Activated CD8-positive, alpha-beta T cell treated with anti-CD3 and anti-CD28 coated beads, Interleukin-2, amount 10 ng/mL, durations not matched to agents 7 days and 5 days (primary cell): ENCODE data around the gene SP9. TPM values are rescaled to one million over a fixed set of nuclear protein-coding genes. Genes with fewer than 3 reads are reported as not detected.

Experiments used
- ATAC-seq: fragments of 150-1000 bp; cut with Tn5 transposase; one replicate; pipeline ENCODE4 v1.10.0; 2021; ENCODE audit warnings: moderate library complexity
- CTCF ChIA-PET: fragments of 350-600 bp; sonication (Branson Sonifier 250); formaldehyde crosslinking; loops from one replicate; lab custom pipeline; 2021; ENCODE audit warnings: antibody characterized with exemption; lab: Charles Lee
- POLR2A ChIA-PET: fragments of 350-600 bp; sonication (Branson Sonifier 250); formaldehyde crosslinking; loops from one replicate; lab custom pipeline; 2021; ENCODE audit warnings: antibody characterized with exemption; lab: Charles Lee
- DNase-seq: peaks from one replicate; pipeline ENCODE4 v3.0.0-alpha.2; 2020
- H3K27ac Mint-ChIP-seq: one replicate; pipeline ENCODE4 v1.8.0; 2021; ENCODE audit warnings: mild to moderate bottlenecking, mixed read lengths
- H3K27me3 Mint-ChIP-seq: one replicate; pipeline ENCODE4 v1.8.0; 2021; ENCODE audit warnings: low read depth, mixed read lengths
- H3K36me3 Mint-ChIP-seq: one replicate; pipeline ENCODE4 v1.8.0; 2021; ENCODE audit warnings: low read depth, mixed read lengths
- H3K4me1 Mint-ChIP-seq: one replicate; pipeline ENCODE4 v1.8.0; 2021; ENCODE audit warnings: low read depth, mixed read lengths
- H3K4me3 Mint-ChIP-seq: one replicate; pipeline ENCODE4 v1.8.0; 2021; ENCODE audit warnings: mild to moderate bottlenecking, mixed read lengths
- H3K9me3 Mint-ChIP-seq: one replicate; pipeline ENCODE4 v1.8.0; 2022; ENCODE audit warnings: mixed read lengths; ENCODE audit not compliant: insufficient read depth
- total RNA-seq, 2 experiments: library from RNA; stranded (reverse); gene quantifications; one replicate each; pipeline ENCODE4 v1.2.3, GENCODE V29; 2021

The SP9 gene
- total RNA-seq, 2 experiments from 2014 or later: not detected

DNA sequence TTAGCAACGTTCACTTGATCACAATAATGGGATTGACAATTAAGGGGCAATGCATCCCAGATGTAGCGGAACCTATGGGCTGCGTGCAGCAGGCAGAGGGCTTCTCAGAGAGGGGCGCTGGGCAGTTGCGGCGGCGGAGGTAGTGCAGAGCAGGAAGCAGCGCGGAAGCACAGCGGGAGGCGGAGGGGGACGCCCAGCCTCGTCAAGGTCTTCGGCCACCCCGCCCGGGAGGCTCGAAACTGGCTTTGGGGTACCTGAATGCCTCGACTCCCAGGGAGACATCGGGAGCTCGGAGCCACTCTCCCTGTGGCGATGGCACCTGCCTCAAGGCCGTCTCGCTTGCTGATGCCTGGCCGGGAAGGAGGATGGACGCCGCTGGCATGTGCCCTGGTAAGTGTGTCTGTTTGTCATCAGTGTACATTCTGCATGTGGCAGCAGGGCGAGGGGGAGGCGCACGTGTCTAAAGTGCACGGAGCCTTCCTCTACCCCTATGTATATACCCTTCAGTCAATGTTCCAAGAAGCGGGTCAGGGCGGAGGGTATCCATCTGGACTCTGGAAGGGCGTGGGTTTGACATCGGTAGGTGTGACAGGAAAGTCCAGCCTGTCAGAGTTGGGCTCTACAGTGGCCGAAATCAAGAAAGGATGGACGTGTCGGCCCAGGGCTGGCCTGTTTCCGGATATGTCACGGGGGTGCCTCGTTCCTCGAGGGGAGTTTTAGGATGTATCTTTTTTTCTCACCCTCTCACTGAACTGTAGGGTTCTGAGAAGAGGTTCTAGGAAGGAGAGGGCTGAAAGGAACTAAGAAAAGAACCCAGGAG lies 7.5 kb upstream of the SP9 start:
- Mint-ChIP-seq H3K27ac (peak overlapping the region; percentile 11), H3K36me3 (peaks cover 3% of the 10 kb centered on the region), H3K4me3 (peak overlapping the region; percentile 59), H3K27me3 (peaks cover 83% of the 10 kb centered on the region), H3K9me3 (no peaks in the 10 kb centered on the region), H3K4me1 (peaks cover 32% of the 10 kb centered on the region)
- ATAC-seq: peak; percentile 55
- no peak for DNase-seq
- POLR2A ChIA-PET: no interaction called here
- CTCF ChIA-PET: interaction anchor here (0.7 to 3.4 kb wide), 5 partner anchors 10 to 1295 kb away, joined by 3 to 18 read pairs (median 4); no protein-coding TSS in a partner anchor

DNA sequence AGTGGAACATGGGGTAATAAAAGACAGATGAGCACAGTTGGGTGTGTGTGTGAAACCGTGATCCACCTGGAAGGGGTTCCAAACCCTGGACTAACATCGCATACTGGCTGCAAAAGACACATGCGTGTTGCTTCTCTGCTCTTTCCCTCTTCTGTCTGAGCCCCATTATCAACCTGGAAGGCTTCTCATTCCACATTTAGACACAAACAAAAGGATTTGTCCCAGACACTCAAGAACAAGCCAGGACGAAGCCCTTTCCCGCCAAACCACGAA lies 7.0 kb upstream of the SP9 start:
- peak overlapping the region; percentile 11 for H3K27ac Mint-ChIP-seq
- DNase-seq (no peak), ATAC-seq (no peak)
- H3K9me3 Mint-ChIP-seq: no peaks in the 10 kb centered on the region
- peaks cover 3% of the 10 kb centered on the region for H3K36me3 Mint-ChIP-seq
- H3K27me3 Mint-ChIP-seq: peaks cover 84% of the 10 kb centered on the region
- ChIA-PET POLR2A (no interaction called here), CTCF (no interaction called here)
- no peak overlapping the region for H3K4me3 Mint-ChIP-seq
- H3K4me1 Mint-ChIP-seq: peaks cover 37% of the 10 kb centered on the region

DNA sequence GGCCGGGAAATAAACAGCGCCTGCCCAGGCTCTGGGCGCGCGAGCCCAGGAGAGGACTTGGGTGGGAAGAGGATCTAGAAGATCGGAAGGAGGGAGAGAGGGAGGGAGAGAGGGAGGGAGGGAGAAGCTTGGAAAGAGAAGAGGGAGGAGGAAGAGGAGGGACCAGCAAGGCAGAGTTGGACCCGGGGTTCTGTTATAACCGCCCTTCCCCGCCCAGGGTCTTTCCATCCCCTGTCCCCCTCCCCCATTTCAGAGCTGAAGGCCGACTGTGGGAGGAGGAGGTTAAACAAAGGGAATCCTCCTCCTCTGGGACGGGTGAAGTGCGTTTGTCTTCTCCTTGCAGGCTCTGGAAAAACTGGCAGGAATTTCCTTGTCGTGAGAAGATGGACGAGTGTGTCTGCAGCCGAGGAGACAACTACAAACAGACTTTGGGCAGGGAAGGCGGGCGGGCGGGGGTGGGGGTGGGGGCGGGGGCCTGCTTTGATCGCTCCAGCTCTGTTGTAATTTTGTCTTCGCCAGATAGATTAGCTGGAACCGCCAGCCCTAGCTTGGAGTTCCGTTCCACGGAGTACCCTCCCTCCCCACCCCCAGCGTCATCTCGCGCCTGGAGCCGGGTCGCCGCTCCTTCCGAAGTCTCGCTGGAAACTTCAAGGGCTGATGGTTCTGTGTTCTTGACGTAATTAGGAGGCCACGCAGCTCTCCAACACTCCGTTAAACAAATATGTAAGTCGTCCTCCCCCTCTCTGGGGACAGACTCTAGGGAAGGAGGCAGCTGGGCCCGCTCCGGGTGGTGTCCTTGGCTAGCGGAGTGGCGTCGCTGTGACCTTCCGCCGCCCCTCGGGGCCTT lies 6.4 kb upstream of the SP9 start:
- peaks cover 3% of the 10 kb centered on the region for H3K36me3 Mint-ChIP-seq
- peaks cover 86% of the 10 kb centered on the region for H3K27me3 Mint-ChIP-seq
- H3K27ac Mint-ChIP-seq: peak overlapping the region; percentile 11
- H3K9me3 Mint-ChIP-seq: no peaks in the 10 kb centered on the region
- H3K4me3 Mint-ChIP-seq: no peak overlapping the region
- ATAC-seq: no peak
- ChIA-PET CTCF (interaction anchor here (1.4 to 1.7 kb wide), 2 partner anchors 13 to 16 kb away, joined by 3 to 7 read pairs; no protein-coding TSS in a partner anchor), POLR2A (interaction anchor here (0.5 to 1.0 kb wide), 2 partner anchors 11 to 13 kb away, joined by 3 to 5 read pairs; no protein-coding TSS in a partner anchor)
- peaks cover 41% of the 10 kb centered on the region for H3K4me1 Mint-ChIP-seq
- no peak for DNase-seq

DNA sequence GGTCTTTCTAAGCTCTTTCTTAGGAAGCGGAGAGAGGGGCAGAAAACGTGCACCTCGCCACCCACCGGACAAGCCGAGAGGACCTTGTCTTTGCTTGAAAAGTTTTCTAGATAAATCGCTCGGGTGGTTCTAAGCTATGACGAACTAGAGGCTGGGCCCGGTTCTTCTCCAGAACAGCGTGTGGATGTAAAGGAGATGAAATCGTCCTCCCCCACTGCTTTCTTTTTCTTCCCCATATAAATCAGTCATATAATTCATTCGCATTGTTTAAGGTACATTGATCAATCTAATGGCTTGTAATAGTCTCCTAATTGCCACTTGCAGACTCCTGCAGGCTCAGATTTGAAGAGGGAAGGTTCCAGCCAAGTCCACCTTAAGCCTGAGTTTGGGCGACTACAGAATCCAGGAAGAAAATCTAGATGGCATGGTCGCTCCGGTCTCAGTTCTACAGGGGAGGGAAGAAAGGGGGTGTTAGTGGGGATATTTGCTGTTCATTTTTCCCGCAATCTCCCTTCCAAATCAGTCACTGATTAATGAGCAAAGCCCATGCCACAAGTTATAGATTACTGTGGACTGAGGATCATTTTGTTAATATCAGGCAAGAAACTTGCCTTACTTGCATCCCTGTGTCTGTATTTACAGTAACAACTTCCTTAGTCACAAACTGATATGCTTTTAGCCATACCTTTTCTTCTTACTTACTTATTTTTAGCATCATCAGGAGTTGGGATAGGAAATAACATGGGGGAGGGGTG lies 5.6 kb upstream of the SP9 start:
- Mint-ChIP-seq H3K36me3 (peaks cover 3% of the 10 kb centered on the region), H3K27me3 (peaks cover 90% of the 10 kb centered on the region), H3K4me3 (no peak overlapping the region), H3K9me3 (no peaks in the 10 kb centered on the region), H3K27ac (no peak overlapping the region), H3K4me1 (peaks cover 49% of the 10 kb centered on the region)
- ChIA-PET CTCF (interaction anchor here (1.4 to 1.7 kb wide), 2 partner anchors 12 to 15 kb away, joined by 3 to 7 read pairs; no protein-coding TSS in a partner anchor), POLR2A (interaction anchor here (1.0 kb wide), 1 partner anchor 12 kb away, joined by 3 read pairs; no protein-coding TSS in a partner anchor)
- ATAC-seq (no peak), DNase-seq (no peak)

DNA sequence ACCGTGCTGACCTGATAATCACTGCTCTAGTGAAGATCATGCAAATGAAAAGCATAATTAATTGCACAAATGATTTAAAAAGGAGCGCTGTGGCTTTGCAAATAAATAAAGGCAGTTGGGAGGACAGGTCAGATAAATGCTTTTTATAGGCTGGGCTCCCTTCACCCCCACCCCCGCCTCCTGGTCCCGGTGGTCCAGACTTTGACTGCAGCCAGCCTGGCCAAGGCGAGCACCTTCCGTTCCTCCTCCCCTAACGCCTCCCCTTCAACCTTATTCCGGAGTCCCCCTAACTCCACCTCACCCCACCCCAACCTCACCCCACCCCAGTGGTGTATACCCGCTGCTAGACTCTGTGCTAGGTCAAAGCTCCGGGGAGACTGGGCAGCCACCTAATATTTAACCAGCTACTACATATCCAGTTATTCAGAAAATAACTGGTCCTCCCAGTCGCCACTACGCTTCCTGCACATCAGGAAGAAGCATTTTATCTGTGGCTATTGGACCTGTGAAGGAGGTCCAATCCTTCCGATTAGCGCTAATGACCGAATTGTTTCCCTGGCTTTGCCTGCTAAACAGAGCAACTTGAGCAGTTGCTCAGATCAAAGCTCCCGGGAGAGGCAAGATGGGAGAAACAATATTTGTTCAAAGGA lies 3.7 kb upstream of the SP9 start:
- ChIA-PET POLR2A (no interaction called here), CTCF (interaction anchor here (2.6 kb wide), 1 partner anchor 10 kb away, joined by 17 read pairs; no protein-coding TSS in a partner anchor)
- peaks cover 8% of the 10 kb centered on the region for H3K36me3 Mint-ChIP-seq
- no peak overlapping the region for H3K27ac Mint-ChIP-seq
- no peak for DNase-seq
- no peaks in the 10 kb centered on the region for H3K9me3 Mint-ChIP-seq
- ATAC-seq: no peak
- H3K27me3 Mint-ChIP-seq: peaks cover 89% of the 10 kb centered on the region
- no peak overlapping the region for H3K4me3 Mint-ChIP-seq
- peaks cover 54% of the 10 kb centered on the region for H3K4me1 Mint-ChIP-seq

DNA sequence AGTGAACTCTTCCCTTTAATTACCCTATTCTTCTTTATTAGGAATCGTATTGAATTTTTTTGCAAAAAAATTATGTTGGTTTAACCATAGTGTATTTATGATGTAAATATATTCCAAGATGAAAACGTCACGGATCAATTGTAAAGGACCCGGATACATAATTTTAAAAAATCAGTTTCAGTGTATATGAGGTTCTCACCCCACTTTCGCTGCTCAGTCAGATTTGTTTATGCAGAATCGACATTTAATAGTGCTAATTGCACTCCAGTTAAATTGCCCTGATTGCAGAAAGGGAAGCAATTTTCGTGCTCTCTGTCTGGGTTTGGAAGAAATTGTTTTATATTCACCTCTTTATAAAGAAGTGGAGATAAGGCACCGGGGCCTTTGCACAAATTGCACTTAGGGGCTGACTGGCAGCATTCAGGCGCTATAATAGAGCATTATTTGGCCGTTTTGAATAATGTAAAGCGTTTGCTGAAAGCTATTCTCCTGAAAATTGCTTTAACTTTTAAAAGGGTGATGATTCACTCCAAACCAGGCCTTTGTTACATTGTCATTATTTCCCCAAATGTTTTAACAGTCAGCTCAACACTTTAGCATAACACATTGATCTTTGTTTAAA lies 3.0 kb upstream of the SP9 start:
- POLR2A ChIA-PET: no interaction called here
- Mint-ChIP-seq H3K36me3 (peaks cover 8% of the 10 kb centered on the region), H3K4me3 (no peak overlapping the region), H3K4me1 (peaks cover 50% of the 10 kb centered on the region), H3K27me3 (peaks cover 83% of the 10 kb centered on the region), H3K9me3 (no peaks in the 10 kb centered on the region), H3K27ac (no peak overlapping the region)
- ATAC-seq (no peak), DNase-seq (no peak)
- CTCF ChIA-PET: interaction anchor here (2.6 kb wide), 1 partner anchor 9 kb away, joined by 17 read pairs; no protein-coding TSS in a partner anchor

DNA sequence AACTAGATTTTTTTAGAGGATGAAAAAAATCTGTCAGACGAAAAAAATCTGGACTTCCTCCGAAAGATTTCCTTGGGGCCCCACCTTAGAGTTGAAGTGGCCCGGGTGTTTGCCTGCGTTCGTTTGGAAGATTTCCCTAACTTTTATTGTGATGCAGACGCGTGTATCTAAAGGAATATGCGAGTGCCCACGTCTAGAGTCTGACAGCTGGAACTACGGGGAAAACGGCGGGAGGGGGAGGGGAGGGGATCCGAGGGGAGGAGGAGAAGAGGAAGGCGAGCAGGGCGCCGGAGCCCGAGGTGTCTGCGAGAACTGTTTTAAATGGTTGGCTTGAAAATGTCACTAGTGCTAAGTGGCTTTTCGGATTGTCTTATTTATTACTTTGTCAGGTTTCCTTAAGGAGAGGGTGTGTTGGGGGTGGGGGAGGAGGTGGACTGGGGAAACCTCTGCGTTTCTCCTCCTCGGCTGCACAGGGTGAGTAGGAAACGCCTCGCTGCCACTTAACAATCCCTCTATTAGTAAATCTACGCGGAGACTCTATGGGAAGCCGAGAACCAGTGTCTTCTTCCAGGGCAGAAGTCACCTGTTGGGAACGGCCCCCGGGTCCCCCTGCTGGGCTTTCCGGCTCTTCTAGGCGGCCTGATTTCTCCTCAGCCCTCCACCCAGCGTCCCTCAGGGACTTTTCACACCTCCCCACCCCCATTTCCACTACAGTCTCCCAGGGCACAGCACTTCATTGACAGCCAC lies 2.4 kb upstream of the SP9 start:
- Mint-ChIP-seq H3K4me1 (peaks cover 44% of the 10 kb centered on the region), H3K36me3 (peaks cover 8% of the 10 kb centered on the region), H3K4me3 (no peak overlapping the region), H3K27ac (no peak overlapping the region), H3K27me3 (peaks cover 79% of the 10 kb centered on the region), H3K9me3 (no peaks in the 10 kb centered on the region)
- no peak for ATAC-seq
- DNase-seq: no peak
- CTCF ChIA-PET: interaction anchor here (2.6 kb wide), 1 partner anchor 8 kb away, joined by 17 read pairs; no protein-coding TSS in a partner anchor
- POLR2A ChIA-PET: no interaction called here

DNA sequence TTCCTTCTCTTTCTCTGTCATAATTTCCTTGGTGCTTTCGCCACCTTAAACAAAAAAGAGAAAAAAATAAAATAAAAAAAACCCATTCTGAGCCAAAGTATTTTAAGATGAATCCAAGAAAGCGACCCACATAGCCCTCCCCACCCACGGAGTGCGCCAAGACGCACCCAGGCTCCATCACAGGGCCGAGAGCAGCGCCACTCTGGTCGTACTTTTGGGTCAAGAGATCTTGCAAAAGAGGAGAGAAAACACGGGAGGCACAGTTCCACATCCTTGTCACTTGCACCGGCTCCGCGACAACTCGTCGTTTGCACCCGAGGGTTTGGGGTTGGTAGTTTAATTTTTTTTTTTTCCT lies 1.8 kb upstream of the SP9 start:
- Mint-ChIP-seq H3K27me3 (peaks cover 79% of the 10 kb centered on the region), H3K27ac (no peak overlapping the region), H3K36me3 (peaks cover 7% of the 10 kb centered on the region), H3K4me3 (peak overlapping the region; percentile 62), H3K9me3 (no peaks in the 10 kb centered on the region), H3K4me1 (peaks cover 42% of the 10 kb centered on the region)
- ChIA-PET POLR2A (no interaction called here), CTCF (interaction anchor here (1.2 kb wide), 1 partner anchor 84 kb away, joined by 3 read pairs; the partner anchor contains the start of gene OLA1)
- DNase-seq (no peak), ATAC-seq (no peak)

DNA sequence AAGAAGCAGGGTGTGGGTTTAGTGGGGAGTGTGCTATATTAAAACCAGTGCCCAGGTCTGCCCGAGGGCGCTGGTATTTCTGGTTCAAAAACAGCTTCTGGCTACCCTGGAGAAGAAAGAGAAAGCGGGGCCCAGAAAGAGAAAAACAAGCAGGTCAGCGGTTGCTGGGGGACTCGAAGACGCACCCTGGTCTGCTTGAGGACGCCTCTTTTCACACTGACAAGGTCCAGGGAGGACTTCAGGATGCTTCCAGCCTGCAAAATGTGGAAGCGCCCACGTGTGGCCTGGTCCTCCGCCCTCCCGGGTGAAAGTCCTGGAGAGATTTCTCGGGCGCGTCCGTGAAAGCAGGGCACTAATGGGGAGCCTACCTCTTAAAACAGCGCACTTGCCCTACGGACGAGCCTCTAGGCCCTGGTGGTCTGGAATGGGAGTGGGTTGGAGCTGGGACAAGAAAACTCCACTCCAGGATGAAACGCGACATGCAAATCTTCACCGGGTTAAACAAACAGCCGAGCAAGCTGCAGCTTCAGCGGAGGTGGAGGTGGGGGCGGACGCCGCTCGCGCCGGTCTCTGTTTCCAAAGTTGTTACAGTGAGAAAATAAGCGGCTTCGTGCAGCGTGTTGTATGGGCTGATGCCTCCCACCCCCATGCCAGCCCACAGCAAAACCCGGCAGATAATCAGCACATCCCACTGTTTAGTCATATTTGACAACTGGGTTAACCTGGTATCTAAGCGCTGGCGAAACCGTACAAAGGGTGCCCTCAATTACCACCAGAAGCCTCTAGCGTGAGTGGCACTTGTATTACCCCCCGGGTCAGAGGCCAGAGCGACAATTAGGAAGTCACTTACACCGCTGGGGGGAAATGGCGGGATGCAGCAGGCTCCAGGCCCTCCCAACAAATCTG lies 1.1 kb upstream of the SP9 start:
- peaks cover 77% of the 10 kb centered on the region for H3K27me3 Mint-ChIP-seq
- ChIA-PET POLR2A (no interaction called here), CTCF (interaction anchor here (1.0 to 1.2 kb wide), 2 partner anchors 11 to 85 kb away, joined by 3 read pairs; partner anchors contain the start of gene OLA1)
- DNase-seq (no peak), ATAC-seq (no peak)
- peak overlapping the region; percentile 15 for H3K27ac Mint-ChIP-seq
- H3K4me3 Mint-ChIP-seq: peak overlapping the region; percentile 62
- H3K4me1 Mint-ChIP-seq: peaks cover 40% of the 10 kb centered on the region
- H3K36me3 Mint-ChIP-seq: peaks cover 6% of the 10 kb centered on the region
- H3K9me3 Mint-ChIP-seq: no peaks in the 10 kb centered on the region
